GM19463 (cell line): ENCODE results near the gene PLPP4.

Source experiments
- ATAC-seq: cut with Tn5 transposase; IDR thresholded peaks from one replicate; pipeline ENCODE4 v1.9.1; 2021; ENCODE audit warnings: mild to moderate bottlenecking, moderate library complexity; ENCODE audit not compliant: unreplicated experiment

Gene PLPP4

GRCh38 chr10:120485946-120486345 is 28.9 kb downstream of the PLPP4 start:
- ATAC-seq = no peak

DNA sequence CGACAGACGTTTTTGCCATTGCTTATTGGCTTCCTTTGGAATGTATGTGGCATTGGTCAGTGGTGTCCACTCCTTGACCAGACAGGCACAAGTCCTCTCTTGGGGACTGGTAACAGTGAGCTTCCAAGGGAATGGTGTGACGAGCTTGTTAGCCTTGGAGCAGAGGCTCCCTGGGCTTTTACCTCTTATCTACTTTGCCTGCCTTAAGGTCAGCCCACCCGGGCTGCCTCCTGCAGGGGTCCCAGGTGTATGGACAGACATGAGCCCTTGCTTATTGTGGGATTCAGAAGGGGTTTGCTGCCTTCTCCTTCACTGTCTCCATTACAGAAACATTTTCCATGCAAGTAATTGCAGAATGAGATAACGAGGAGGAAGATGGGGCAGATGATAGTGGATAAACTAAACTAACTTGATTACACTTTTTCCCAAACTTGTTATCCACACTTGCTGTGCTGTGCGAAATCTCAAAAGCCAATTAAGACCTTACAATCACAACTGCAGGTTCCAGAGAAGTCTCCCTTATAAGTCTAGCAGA is 29.7 kb downstream of the PLPP4 start:
- no peak for ATAC-seq

DNA sequence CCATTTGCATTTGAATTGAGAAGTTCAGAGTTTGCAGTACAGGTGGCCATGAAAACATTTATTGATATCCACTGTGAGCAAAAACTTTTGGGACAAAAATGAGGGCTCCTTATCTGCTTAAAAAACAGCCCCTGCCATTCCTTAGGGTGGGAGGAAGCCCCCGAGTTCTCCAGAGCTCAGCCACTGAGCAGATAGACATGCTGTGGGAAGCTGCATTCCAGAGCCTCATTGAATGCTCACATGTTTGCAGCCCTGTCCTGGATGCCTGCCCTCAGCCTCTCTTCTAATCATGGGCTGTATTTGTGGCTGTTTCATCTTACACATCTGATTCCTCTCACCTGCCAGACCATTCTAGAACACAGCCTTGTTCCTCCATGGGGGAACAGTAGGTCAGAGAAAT is 33.3 kb downstream of the PLPP4 start:
- no peak for ATAC-seq

DNA sequence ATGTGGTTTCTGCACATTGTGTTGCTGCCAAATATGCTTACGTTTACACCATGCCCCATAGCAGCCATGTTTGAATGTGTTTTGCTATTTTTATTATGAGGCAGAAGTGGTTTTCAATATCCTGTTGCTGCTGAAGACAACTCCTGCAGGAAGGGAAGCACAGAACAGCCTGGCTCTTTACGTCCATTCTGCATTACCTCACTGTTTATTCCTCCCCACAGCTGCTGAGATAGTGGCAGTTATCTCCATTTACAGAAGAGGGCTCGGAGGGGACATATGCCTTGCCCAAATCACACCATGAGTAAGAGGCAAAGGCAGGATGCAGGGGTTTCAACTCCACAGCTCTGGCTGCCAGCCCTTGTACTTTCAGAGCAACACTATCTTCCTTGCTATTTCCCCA is 35.3 kb downstream of the PLPP4 start:
- no peak for ATAC-seq

DNA sequence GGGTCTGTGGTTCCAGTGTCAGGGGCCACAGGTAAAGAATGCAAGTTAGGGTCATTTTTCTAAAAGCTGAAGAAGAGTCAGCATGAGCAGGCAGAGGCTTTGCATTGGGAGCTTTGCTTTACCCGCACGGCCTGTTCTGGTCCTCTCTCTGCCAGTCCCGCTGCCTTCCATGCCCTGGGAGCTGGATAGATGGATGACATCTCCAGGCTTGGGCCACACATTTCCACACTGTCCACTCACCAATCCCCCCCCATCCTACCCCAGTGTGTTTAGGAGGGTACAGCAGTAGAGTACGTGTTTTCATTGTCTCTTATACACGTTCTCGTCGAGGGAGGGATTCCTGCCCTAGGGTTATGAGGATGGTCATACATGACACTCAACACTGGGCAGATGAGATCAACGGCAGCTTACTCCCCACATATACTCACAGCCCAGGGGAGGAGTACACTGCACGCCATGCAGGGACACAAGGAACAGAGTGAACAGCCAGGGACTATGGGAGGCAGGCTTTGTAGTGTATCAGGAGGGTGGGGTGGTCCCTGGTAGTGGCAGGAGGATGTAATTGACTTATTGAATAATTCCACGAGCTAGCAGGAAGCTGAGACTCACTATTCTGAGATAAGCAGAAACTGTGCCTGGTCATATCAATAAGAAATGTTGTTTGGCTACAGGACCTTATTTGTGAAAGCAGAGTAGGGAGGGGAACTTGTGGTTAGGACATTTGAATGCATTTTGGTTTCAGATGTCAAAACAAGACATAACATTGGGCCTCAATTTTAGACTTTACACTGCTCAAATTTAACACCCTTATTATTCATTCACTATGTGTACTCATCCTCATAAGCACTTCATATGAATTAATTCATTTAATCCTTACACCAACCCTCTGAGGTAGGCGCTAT is 36.6 kb downstream of the PLPP4 start:
- ATAC-seq = peak; percentile 82

- ATAC-seq = no peak
Observed at GRCh38 chr10:120494313-120494710, 37.3 kb downstream of the PLPP4 start.

GRCh38 chr10:120495226-120496009 is 38.4 kb downstream of the PLPP4 start:
- ATAC-seq = no peak

GRCh38 chr10:120499883-120500282 is 42.9 kb downstream of the PLPP4 start:
- no peak for ATAC-seq

DNA sequence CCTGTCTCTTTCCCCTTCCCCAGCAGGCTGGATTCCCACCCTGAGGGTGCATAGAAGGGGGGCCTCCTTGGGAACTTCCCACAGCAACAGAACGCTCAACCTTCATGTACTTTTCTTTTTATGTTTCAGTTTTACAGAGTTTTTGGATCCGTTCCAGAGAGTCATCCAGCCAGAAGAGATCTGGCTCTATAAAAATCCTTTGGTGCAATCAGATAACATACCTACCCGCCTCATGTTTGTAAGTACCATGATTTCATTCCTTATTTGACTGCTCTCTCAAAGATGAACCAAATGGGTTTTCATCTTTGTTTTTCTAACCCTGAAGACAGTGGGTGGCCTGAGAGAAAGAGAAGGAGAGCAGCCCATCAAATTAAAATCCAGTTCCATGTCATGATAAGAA is 46.7 kb downstream of the PLPP4 start:
- ATAC-seq = no peak

- ATAC-seq = peak; percentile 51
Observed at GRCh38 chr10:120504227-120504626, 47.2 kb downstream of the PLPP4 start.

- ATAC-seq = no peak
Observed at GRCh38 chr10:120505056-120505455, 48.0 kb downstream of the PLPP4 start.

GRCh38 chr10:120505866-120506265 is 48.8 kb downstream of the PLPP4 start:
- ATAC-seq = no peak

DNA sequence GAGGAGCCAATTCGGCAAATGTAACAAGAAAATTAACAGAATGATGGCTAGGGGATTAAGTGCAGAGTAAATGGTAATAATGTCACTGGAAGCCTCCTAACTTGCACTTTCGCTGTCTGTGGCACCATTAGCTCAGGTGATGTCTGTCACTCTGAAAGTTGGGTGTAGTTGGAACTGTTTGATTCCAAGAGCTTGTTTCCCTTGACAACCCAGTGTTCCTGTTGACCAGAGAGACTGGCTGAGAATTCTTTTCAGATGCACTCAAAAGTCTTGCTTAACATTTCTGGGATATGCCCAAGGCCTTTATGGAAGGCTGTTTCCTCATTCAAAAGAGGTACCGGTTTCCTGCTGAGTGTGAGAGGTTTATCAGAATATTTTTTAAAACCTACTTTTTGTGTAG is 49.6 kb downstream of the PLPP4 start:
- ATAC-seq = no peak

- no peak for ATAC-seq
Observed at GRCh38 chr10:120507175-120507574, 50.1 kb downstream of the PLPP4 start.

- ATAC-seq = no peak
Observed at GRCh38 chr10:120507651-120508050, 50.6 kb downstream of the PLPP4 start.

GRCh38 chr10:120508393-120508792 is 51.4 kb downstream of the PLPP4 start:
- ATAC-seq = no peak

DNA sequence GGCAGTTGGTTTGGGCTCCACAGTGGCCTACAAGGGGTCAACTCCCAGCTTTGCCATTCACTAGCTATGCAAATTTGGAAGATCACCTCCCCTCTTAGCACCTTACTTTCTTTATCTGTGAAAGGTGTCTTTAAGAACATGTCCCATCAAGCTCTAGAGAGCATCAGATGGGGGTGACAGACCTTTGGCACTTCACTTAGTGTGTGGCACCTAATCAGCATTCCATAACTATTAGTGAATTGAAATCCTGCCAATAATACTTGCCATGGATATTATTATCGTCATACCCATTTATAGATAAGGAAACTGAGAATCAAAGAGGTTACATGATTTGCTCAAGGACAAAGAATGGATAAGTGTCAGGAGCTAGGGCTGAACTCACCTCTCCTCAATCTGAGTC is 51.9 kb downstream of the PLPP4 start:
- ATAC-seq = no peak

DNA sequence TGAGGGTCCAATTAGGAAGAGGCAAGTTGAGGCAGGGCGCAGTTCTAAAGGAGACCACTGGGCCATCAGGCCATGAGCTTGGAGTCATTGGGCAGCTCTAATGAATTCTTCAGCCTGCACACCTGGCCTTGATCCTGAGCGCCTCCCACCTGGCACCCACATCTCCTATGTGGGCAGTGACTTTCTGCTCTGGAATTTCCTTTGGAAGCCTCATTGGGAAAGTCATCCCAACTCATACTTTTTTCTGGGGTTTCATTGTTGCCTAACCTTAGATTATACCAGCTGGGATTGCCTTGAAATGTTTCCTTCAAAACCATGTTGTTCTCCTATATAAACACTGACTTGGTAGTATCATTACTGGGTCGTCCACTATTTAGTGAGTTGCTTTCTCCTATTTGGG is 54.1 kb downstream of the PLPP4 start:
- no peak for ATAC-seq

- ATAC-seq = no peak
Observed at GRCh38 chr10:120513307-120513796, 56.3 kb downstream of the PLPP4 start.

DNA sequence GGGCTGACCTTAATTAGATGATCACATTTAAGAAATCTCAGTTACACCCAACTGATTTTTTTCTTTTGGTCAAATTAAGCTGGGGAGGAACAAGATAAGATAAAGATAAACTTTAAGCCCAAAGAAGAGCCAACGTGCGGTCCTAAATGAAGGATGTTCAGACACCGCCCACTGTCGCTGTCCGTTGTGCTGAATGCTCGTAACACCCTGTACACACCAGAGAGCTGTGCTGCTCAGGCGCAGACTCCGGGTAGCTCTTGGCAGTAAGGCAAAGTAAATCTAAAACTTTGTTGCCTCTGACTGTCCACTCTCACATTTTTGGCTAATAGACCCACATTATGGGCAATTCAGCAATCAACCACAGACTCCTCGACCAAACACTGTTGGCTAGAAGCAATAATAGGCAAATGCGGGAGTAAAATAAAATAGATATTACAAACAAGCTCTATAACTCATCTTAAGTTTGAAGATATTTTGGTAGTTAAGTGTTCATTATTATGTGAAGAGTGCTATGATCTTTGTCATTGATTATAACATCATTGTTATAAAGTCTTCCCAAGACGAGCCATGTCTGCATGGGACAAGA is 57.1 kb downstream of the PLPP4 start:
- peak; percentile 45 for ATAC-seq

DNA sequence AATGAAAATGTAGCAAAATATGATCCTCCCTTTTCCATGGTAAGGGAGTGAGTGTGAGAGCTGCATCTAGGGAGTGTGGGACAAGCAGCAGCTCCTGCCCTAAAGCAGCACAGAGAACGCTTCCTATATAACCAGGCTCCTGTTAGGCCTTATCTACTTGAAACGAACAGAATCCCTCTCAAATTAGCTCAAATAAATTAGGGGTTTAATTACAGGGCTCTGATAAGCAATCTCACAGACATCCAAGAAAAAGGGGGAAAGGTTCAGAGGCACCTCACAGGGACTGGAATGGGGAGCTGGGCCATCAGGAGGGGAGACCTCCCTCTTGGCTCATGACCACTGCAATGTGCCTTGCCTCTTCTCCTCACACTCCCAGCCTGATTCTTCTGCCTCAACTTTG is 57.9 kb downstream of the PLPP4 start:
- no peak for ATAC-seq
